Sigmoid colon (tissue), 7 donors: Measurements from ENCODE around the gene KIF12. TPM values are rescaled to one million over a fixed set of nuclear protein-coding genes. Genes with fewer than 3 reads are reported as not detected.

Source experiments
- DNase-seq: peaks from one replicate; pipeline ENCODE4 v3.0.0-alpha.2; 2019
- H3K27ac ChIP-seq, 4 donors: fragments of 200-600 bp; sonication (generic); one replicate each; pipeline ENCODE4 v1.5.1; 2016 to 2019; ENCODE audit warnings: mild to moderate bottlenecking in 1 of 4
- H3K27me3 ChIP-seq, 3 donors: fragments of 200-600 bp; sonication (generic); one replicate each; pipeline ENCODE4 v1.5.1; 2019; ENCODE audit warnings: mild to moderate bottlenecking in 1 of 3
- H3K36me3 ChIP-seq, 4 donors: fragments of 200-600 bp; sonication (generic); one replicate each; pipeline ENCODE4 v1.5.1; 2016 to 2019
- H3K4me1 ChIP-seq, 4 donors: fragments of 200-600 bp; sonication (generic); one replicate each; pipeline ENCODE4 v1.5.1; 2017 to 2019
- H3K4me3 ChIP-seq, 4 donors: fragments of 200-600 bp; sonication (generic); one replicate each; pipeline ENCODE4 v1.5.1; 2017 to 2019; ENCODE audit warnings: mild to moderate bottlenecking in 2 of 4, moderate library complexity in 1 of 4
- H3K9me3 ChIP-seq, 4 donors: fragments of 200-600 bp in 3 of 4; sonication (generic) in 3 of 4; one replicate each; pipeline versions ENCODE4 v1.5.1 to v1.6.1; 2013 to 2019
- EP300 ChIP-seq, 4 donors: sonication (generic); formaldehyde crosslinking; IDR thresholded peaks; one replicate each; pipeline ENCODE4 v1.6.1; 2017; ENCODE audit warnings: antibody characterized with exemption in 4 of 4
- POLR2A ChIP-seq, 2 donors: fragments of 450-650 bp; IDR thresholded peaks; one replicate each; pipeline ENCODE4 v1.6.1; 2016; ENCODE audit warnings: antibody characterized with exemption in 2 of 2, mild to moderate bottlenecking in 2 of 2, moderate library complexity in 2 of 2
- POLR2AphosphoS5 ChIP-seq, 4 donors: sonication (generic); formaldehyde crosslinking; IDR thresholded peaks; one replicate each; pipeline ENCODE4 v1.6.1; 2017; ENCODE audit warnings: antibody characterized with exemption in 4 of 4
- WGBS, 2 donors: extraction: QIAGEN DNeasy Blood & Tissue Kit; methylation state at CpG; one replicate each; pipeline ENCODE4 v1.1.7; 2013; 5-methylcytosine and 5-hydroxymethylcytosine counted together
- intact Hi-C: fragments of 100-400 bp; cut with DNase I; formaldehyde crosslinking; loops from one replicate; pipeline ENCODE4 v1.15.1; 2023
- polyA plus RNA-seq, 3 donors: library from polyadenylated mRNA; stranded (reverse); fragments of 200-250 nt; gene quantifications; one replicate each; pipeline ENCODE4 v1.2.3, GENCODE V29; 2013
- total RNA-seq, 4 donors: library from RNA; depleted of rRNA; stranded (reverse); fragments of >200 nt; gene quantifications; one replicate each; pipeline ENCODE4 v1.1.0, GENCODE V29; 2016
- TF ChIP-seq, protein P1 (sequence below), 4 experiments: fragments of 450-650 bp in 3 of 4; fragments of 200-600 bp in 1 of 4; IDR thresholded peaks; one replicate each; pipeline ENCODE4 v1.5.1; 2016 to 2019; ENCODE audit warnings: antibody characterized with exemption in 4 of 4, mild to moderate bottlenecking in 3 of 4, moderate library complexity in 2 of 4
- donor health status: healthy with polysubstance abuse.
- donor health status: Bipolar disorder and iron deficiency.
- donor health status: healthy.

KIF12 gene
- total and polyA plus RNA-seq, 7 donors = 1.4 to 6.9 (median 3.7) TPM; not detected in 3

DNA sequence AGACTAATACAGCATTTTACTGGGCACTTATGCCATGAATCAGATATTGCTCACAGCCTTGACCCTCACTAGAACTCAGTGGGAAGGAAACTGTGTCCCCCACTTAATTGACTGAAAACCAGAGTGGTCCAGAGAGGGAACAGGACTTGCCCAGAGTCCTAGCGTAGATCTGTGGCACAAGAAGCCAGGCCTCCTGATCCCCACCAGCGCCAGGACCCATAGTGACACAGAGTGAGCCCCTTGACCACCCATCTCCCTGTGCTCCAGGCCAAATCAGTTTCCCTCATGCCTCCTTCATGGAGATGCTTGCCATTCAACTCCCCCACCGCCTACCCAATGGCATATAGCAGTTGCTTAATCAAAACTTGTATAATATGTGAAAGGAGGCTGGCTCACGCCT, 8.3 kb downstream of the KIF12 start:
- no peak overlapping the region for H3K27ac ChIP-seq
- no peaks in the 10 kb centered on the region for H3K9me3 ChIP-seq
- peaks cover 0 to 10% (median 0%) of the 10 kb centered on the region in 3 donors for H3K27me3 ChIP-seq
- DNase-seq = peak; percentile 24
- H3K36me3 ChIP-seq = no peaks in the 10 kb centered on the region
- 92 to 93% methylated on average over 4 of the region's 4 CpGs for WGBS, 2 donors
- no peak for TF ChIP-seq POLR2A (IDR thresholded peaks at IDR 0.05)
- no peak for TF ChIP-seq EP300 (IDR thresholded peaks at IDR 0.05)
- TF ChIP-seq, protein P1, sequence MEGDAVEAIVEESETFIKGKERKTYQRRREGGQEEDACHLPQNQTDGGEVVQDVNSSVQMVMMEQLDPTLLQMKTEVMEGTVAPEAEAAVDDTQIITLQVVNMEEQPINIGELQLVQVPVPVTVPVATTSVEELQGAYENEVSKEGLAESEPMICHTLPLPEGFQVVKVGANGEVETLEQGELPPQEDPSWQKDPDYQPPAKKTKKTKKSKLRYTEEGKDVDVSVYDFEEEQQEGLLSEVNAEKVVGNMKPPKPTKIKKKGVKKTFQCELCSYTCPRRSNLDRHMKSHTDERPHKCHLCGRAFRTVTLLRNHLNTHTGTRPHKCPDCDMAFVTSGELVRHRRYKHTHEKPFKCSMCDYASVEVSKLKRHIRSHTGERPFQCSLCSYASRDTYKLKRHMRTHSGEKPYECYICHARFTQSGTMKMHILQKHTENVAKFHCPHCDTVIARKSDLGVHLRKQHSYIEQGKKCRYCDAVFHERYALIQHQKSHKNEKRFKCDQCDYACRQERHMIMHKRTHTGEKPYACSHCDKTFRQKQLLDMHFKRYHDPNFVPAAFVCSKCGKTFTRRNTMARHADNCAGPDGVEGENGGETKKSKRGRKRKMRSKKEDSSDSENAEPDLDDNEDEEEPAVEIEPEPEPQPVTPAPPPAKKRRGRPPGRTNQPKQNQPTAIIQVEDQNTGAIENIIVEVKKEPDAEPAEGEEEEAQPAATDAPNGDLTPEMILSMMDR (IDR thresholded peaks at IDR 0.05) = no peak
- TF ChIP-seq POLR2AphosphoS5 (IDR thresholded peaks at IDR 0.05) = no peak
- H3K4me3 ChIP-seq = no peak overlapping the region
- intact Hi-C loops = no loop called here
- H3K4me1 ChIP-seq = no peaks in the 10 kb centered on the region

DNA sequence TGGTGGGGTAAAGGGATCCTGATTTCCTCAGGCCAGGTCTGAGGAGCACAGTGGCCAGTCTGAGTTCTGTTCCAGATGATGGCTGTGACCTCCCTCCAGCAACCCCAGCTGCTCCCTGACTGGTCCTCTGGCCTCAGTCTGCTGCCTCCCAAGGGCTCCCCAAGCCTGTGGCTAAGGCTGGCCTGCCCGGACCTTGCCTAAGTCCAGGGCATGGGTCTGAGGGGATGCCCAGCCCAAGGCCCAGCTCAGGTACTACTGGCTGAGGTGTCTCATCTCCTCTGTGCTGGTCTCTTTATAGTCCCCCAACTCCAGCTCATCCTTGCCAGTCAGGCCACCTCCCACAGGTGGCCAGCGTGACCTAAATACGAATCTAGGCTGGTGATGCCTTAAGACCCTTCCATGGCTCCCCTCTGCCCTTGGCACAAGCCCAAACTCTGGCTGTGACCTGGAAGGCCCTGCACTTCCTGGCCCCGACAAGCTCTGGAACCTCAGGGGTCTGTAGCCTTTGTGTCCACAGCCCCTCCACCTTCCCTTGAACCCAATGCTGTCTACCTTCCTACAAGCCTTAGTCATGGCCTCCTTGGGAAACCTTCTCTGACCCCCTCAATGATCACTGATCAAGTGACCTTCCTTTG, 9.8 kb downstream of the KIF12 start:
- H3K27me3 ChIP-seq = peaks cover 0 to 3% (median 0%) of the 10 kb centered on the region in 3 donors
- no peaks in the 10 kb centered on the region for H3K9me3 ChIP-seq
- no peaks in the 10 kb centered on the region for H3K36me3 ChIP-seq
- H3K27ac ChIP-seq = no peak overlapping the region
- DNase-seq = peak; percentile 44
- WGBS, 2 donors = 90 to 92% methylated on average over 4 of the region's 4 CpGs
- TF ChIP-seq, protein P1 (IDR thresholded peaks at IDR 0.05) = no peak
- TF ChIP-seq POLR2A (IDR thresholded peaks at IDR 0.05) = no peak
- TF ChIP-seq EP300 (IDR thresholded peaks at IDR 0.05) = no peak
- TF ChIP-seq POLR2AphosphoS5 (IDR thresholded peaks at IDR 0.05) = no peak
- H3K4me3 ChIP-seq = no peak overlapping the region
- H3K4me1 ChIP-seq = no peaks in the 10 kb centered on the region
- intact Hi-C loops = no loop called here

DNA sequence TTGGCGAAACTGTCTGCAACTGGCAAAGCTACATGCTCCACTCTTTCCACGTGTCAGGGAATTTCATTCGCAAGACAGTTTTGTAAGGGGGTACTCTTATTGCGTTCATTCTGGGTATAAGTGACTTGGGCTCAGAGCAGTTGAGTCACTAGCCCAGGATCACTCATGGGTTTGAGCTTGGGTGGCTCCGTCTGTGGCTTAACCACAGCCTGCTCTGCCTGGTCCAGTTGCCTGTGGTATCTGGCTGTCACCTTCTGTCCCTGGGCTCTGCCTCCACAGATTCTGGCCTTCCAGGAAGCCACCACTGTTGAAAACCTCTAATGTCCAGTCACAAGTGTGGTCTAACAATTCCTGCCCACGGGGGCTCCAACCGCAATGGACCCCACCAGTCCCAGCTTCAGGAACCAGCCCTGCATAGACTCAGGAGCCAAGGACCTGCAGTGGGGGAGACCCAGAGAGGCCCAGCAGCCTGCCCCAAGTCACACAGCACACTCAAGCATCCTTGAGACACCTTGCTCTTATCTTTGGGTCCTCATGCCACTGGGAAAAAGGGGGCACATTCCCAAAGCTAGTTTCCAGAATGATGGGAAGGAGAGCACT, 10.4 kb downstream of the KIF12 start:
- H3K9me3 ChIP-seq = no peaks in the 10 kb centered on the region
- H3K4me3 ChIP-seq = no peak overlapping the region
- TF ChIP-seq, protein P1 (IDR thresholded peaks at IDR 0.05) = no peak
- TF ChIP-seq POLR2A (IDR thresholded peaks at IDR 0.05) = no peak
- no peak for TF ChIP-seq EP300 (IDR thresholded peaks at IDR 0.05)
- no peak for TF ChIP-seq POLR2AphosphoS5 (IDR thresholded peaks at IDR 0.05)
- no peak overlapping the region for H3K27ac ChIP-seq
- WGBS, 2 donors = 82 to 91% methylated on average over 7 of the region's 7 CpGs
- H3K36me3 ChIP-seq = no peaks in the 10 kb centered on the region
- no peaks in the 10 kb centered on the region for H3K4me1 ChIP-seq
- DNase-seq = peak; percentile 32
- peaks cover 0 to 3% (median 0%) of the 10 kb centered on the region in 3 donors for H3K27me3 ChIP-seq
- intact Hi-C loops = no loop called here

DNA sequence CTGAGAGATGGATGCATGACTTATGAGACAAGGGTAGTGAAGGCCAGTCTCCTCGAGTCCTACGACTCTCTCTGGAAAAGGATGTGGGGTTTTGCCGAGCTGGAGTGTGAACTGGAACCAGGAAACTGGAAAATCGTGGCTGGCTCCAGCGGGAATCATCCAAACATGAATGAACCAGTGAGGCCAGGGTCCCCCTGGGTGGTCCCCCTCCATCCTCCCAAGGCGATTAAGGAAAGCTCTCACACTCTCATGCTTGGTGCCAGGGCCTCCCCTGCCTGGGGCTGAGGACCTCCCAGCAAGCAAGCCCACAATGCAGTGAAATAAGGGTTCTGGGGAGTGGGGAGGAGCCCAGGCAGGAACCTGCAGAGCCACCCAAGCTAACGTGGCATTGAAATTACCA, 11.4 kb downstream of the KIF12 start:
- WGBS, 2 donors = 71 to 73% methylated on average over 7 of the region's 7 CpGs
- TF ChIP-seq EP300 (IDR thresholded peaks at IDR 0.05) (no peak), POLR2AphosphoS5 (IDR thresholded peaks at IDR 0.05) (no peak), POLR2A (IDR thresholded peaks at IDR 0.05) (no peak)
- TF ChIP-seq, protein P1 (IDR thresholded peaks at IDR 0.05) = no peak
- peak; percentile 30 for DNase-seq
- Histone ChIP-seq H3K9me3 (no peaks in the 10 kb centered on the region), H3K4me3 (no peak overlapping the region), H3K27ac (no peak overlapping the region), H3K4me1 (no peaks in the 10 kb centered on the region), H3K36me3 (no peaks in the 10 kb centered on the region), H3K27me3 (no peaks in the 10 kb centered on the region)
- intact Hi-C loops = no loop called here
